ENCODE results near the gene FPGT.

The FPGT gene

DNA sequence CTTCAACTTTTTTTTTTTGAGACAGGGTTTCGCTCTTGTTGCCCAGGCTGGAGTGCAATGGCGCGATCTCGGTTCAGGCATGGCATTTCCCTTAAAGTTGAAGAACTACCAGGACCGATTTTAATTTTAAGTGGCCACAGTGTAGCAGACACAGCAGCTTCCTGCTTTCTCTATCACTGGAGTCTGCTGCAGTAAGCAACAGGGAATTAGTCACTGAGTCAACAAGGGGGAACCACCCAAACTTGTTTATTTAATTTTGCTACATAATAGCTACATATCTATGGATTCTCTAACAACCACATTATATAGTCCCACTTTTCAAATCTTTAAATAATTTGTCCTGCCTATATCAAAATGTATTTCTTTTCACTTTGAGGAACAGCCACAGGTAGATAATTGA, 24.7 kb downstream of the FPGT start:
- H3K4me1 ChIP-seq: no peaks in the 10 kb centered on the region
- no peaks in the 10 kb centered on the region for H3K27me3 ChIP-seq
- TF ChIP-seq, protein P1, sequence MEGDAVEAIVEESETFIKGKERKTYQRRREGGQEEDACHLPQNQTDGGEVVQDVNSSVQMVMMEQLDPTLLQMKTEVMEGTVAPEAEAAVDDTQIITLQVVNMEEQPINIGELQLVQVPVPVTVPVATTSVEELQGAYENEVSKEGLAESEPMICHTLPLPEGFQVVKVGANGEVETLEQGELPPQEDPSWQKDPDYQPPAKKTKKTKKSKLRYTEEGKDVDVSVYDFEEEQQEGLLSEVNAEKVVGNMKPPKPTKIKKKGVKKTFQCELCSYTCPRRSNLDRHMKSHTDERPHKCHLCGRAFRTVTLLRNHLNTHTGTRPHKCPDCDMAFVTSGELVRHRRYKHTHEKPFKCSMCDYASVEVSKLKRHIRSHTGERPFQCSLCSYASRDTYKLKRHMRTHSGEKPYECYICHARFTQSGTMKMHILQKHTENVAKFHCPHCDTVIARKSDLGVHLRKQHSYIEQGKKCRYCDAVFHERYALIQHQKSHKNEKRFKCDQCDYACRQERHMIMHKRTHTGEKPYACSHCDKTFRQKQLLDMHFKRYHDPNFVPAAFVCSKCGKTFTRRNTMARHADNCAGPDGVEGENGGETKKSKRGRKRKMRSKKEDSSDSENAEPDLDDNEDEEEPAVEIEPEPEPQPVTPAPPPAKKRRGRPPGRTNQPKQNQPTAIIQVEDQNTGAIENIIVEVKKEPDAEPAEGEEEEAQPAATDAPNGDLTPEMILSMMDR (IDR thresholded peaks at IDR 0.05; ENCODE audit: low read depth, low read length): no peak
- no peak for DNase-seq
- H3K36me3 ChIP-seq: no peaks in the 10 kb centered on the region
- no peak overlapping the region for H3K4me3 ChIP-seq (ENCODE audit: low read depth, low read length)
- no peaks in the 10 kb centered on the region for H3K9me3 ChIP-seq

- Histone ChIP-seq H3K9me3 (no peaks in the 10 kb centered on the region), H3K4me1 (no peaks in the 10 kb centered on the region), H3K4me3 (ENCODE audit: low read depth, low read length) (no peak overlapping the region), H3K27me3 (no peaks in the 10 kb centered on the region), H3K36me3 (no peaks in the 10 kb centered on the region)
- TF ChIP-seq, protein P1 (IDR thresholded peaks at IDR 0.05; ENCODE audit: low read depth, low read length): no peak
- no peak for DNase-seq
These were observed 25.4 kb downstream of the FPGT start for GRCh38 chr1:74223453-74223852.

- Histone ChIP-seq H3K27me3 (no peaks in the 10 kb centered on the region), H3K4me1 (no peaks in the 10 kb centered on the region), H3K9me3 (no peaks in the 10 kb centered on the region), H3K36me3 (no peaks in the 10 kb centered on the region), H3K4me3 (ENCODE audit: low read depth, low read length) (no peak within 1 kb of the TSS)
- TF ChIP-seq, protein P1 (IDR thresholded peaks at IDR 0.05; ENCODE audit: low read depth, low read length): no peak
- DNase-seq: no peak
These were observed 37.1 kb downstream of the FPGT start, which contains the start of gene TNNI3K for GRCh38 chr1:74235153-74235552. Gene TNNI3K, plus strand, starts transcription at chr1:74235387. Its CDS starts 65 bp downstream, at chr1:74235452.

- TF ChIP-seq, protein P1 (IDR thresholded peaks at IDR 0.05; ENCODE audit: low read depth, low read length): no peak
- H3K27me3 ChIP-seq: no peaks in the 10 kb centered on the region
- H3K36me3 ChIP-seq: no peaks in the 10 kb centered on the region
- DNase-seq: no peak
- no peak overlapping the region for H3K4me3 ChIP-seq (ENCODE audit: low read depth, low read length)
- H3K9me3 ChIP-seq: no peaks in the 10 kb centered on the region
- H3K4me1 ChIP-seq: no peaks in the 10 kb centered on the region
These were observed 38.4 kb downstream of the FPGT start for GRCh38 chr1:74236440-74236839.

DNA sequence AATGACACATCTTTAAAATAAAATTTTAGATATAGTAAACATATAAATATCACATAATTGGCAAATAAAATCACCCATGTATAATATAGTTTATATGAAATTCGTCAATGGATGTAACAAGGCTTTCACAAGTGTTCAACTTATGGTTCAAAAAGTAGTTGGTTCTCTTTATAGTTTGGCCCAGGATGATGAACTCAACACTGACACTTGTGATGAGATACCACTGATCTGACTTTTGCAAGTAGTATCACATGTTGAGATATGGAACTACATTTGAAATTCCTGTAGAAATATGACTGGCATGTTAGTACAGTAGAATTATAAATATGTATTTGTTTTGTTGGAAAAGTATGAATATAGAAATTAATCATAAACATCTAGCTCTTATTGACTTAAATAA, 39.0 kb downstream of the FPGT start:
- no peaks in the 10 kb centered on the region for H3K36me3 ChIP-seq
- H3K4me1 ChIP-seq: no peaks in the 10 kb centered on the region
- TF ChIP-seq, protein P1 (IDR thresholded peaks at IDR 0.05; ENCODE audit: low read depth, low read length): no peak
- no peaks in the 10 kb centered on the region for H3K27me3 ChIP-seq
- no peak overlapping the region for H3K4me3 ChIP-seq (ENCODE audit: low read depth, low read length)
- no peak for DNase-seq
- H3K9me3 ChIP-seq: no peaks in the 10 kb centered on the region

DNA sequence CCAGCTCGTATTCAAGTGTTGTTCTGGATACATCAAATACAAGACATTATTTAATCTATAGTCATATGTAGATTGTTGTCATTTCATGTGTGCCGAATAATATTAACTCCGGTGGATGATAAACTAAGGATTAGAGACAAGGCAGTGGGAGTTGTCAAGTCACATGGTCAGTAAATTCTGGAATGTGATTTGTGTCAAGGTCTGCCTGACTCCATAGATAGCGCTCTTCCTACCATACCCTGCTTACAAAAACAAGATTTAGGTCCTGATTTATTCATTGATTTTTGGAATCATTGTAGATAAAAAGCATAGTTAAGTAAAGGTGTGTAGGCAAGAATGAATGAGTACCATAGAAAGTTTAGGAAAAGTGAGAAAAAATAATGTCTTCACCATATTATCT, 39.7 kb downstream of the FPGT start:
- Histone ChIP-seq H3K36me3 (no peaks in the 10 kb centered on the region), H3K4me1 (no peaks in the 10 kb centered on the region), H3K4me3 (ENCODE audit: low read depth, low read length) (no peak overlapping the region), H3K9me3 (no peaks in the 10 kb centered on the region), H3K27me3 (no peaks in the 10 kb centered on the region)
- no peak for DNase-seq
- TF ChIP-seq, protein P1 (IDR thresholded peaks at IDR 0.05; ENCODE audit: low read depth, low read length): no peak

Measured in BE2C (cell line).